ENCODE results near the gene ZBTB18.

ZBTB18 gene

DNA sequence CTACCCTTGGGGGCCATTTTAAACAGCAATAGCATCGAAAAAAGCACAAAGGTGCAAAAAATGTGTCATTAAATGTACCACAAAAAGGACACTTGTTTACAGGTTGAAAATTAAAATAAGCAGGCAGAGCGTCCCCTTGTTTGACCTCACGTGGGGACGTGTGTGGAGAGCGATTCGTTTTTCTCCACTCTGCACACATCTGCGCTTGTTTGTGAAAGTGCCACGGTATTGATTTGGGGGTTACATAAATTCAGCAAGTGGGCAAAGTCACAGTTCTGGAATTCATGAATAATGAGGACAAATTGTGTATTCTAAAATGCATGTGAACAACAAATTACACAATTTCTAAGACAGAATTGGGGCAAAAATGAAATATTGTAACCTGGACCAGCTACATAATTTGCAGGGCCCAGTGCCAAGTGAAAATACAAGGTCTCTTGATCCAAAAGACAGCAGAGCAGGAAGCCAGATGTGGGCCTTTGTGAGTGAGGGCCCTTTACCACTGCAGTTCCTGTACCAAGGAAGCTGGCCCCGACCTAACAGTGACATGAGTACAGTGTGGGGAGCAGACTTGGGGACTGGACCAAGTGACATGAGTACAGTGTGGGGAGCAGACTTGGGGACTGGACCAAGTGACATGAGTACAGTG lies 43.9 kb downstream of the ZBTB18 start:
- DNase-seq = no peak
- TF ChIP-seq GATA1 (IDR thresholded peaks at IDR 0.05; ENCODE audit: low read depth, low read length) (no peak), POLR2A (IDR thresholded peaks at IDR 0.05; ENCODE audit: low read length) (no peak)

DNA sequence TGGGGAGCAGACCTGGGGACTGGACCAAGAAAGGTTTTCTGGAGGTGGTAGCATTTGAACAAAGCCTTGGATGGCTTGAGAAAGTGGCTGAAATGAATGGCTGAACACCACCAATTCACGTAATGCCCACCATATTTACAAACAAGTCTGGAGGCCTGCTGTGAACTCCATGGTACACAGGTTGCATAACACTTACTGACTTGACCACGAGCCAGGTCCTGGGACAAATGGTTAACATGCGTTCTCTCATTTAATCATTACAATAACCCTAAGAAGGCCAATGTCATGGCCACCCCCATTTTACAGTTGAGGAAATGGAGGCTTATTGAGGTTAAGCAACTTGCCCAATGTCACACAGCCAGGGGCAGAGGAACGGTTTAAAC lies 44.4 kb downstream of the ZBTB18 start:
- TF ChIP-seq POLR2A (IDR thresholded peaks at IDR 0.05; ENCODE audit: low read length) = no peak
- no peak for TF ChIP-seq GATA1 (IDR thresholded peaks at IDR 0.05; ENCODE audit: low read depth, low read length)
- DNase-seq = no peak

DNA sequence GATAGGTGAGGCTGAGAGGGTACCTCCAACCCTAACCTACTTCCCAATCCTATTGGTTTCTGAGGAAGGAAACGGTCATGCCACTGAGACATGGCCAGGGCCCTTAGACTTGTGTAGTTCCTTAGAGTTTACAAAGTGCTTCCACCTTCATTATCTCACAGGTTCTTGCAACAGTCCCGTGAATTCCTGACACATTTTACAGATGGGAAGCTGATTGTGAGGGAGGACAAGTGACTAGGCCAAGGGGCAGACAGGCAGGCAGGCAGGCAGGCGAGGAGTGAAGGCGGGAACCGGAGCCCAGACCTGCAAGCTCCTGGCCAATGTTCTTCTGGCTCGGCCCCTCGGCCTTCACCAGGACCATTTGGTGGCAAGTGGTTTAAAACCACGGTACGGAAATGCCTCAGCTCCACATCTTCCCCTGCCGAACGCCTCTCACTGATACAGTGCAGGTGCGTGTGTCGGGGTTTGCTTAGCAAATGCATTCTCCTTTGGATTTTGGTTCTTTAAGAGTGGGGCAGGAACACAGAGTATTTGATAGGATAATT lies 45.1 kb downstream of the ZBTB18 start:
- TF ChIP-seq POLR2A (IDR thresholded peaks at IDR 0.05; ENCODE audit: low read length) (no peak), GATA1 (IDR thresholded peaks at IDR 0.05; ENCODE audit: low read depth, low read length) (no peak)
- no peak for DNase-seq

DNA sequence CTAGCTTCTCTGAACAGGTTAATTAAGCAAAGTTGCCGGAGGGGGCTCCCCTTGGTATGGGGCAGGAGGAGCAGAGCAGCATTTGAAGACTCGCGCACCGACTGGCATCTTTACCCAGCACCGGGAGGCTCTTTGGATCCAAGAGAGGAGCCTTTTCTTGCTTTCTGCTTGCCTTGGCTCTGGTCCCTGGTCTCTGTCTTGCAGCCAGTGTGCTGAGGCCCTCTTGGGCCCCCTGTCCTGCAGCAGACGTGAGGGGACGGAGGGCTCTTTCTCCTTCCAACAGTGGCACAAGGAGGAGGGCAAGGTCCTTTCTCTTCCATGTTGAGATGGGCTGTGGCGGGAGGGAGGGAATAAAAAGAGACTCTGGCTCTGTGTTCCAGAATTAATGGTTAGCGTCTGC lies 45.6 kb downstream of the ZBTB18 start:
- no peak for TF ChIP-seq POLR2A (IDR thresholded peaks at IDR 0.05; ENCODE audit: low read length)
- no peak for TF ChIP-seq GATA1 (IDR thresholded peaks at IDR 0.05; ENCODE audit: low read depth, low read length)
- DNase-seq = no peak

DNA sequence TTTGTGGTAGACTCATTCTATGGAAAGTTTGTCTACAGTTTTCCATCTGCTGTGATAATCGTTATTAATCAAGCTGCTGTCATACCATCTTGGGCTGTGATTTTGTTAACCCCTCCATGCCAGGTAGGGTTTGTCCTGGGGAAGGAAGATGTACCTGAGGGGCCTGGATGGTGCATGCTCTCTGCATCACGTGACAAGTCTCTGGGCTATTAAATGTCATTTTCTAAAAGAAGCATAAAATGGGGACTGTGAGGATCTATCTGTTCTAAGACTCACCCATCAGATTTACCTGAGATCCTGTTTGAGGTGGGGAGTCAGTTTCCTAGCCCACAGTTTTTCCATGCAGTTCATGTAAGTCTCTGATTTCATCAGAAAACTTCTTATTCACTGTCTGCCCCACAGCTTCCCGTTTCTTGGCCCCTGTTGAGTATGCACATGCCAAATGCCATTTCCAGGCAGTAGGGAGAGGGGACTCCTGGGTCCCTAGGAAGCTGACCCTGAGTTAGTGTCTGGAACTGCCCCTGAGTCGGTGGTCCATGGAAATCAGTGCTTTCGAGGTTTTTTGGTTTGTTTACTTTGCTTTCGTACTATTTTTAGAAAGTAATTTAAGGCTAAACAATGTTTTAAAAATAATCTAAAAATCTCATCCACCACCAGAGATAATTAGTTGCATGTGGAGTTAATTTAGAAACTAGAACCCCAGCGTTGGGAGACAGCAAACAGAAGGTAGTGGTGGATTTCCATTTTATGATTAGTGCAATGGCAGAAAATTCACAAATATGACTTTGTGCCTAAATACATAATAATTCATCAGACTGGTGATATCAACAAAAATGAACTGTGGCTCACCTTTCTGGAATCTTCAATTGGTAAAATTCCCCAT lies 46.7 kb downstream of the ZBTB18 start:
- TF ChIP-seq POLR2A (IDR thresholded peaks at IDR 0.05; ENCODE audit: low read length) (no peak), GATA1 (IDR thresholded peaks at IDR 0.05; ENCODE audit: low read depth, low read length) (no peak)
- DNase-seq = no peak

DNA sequence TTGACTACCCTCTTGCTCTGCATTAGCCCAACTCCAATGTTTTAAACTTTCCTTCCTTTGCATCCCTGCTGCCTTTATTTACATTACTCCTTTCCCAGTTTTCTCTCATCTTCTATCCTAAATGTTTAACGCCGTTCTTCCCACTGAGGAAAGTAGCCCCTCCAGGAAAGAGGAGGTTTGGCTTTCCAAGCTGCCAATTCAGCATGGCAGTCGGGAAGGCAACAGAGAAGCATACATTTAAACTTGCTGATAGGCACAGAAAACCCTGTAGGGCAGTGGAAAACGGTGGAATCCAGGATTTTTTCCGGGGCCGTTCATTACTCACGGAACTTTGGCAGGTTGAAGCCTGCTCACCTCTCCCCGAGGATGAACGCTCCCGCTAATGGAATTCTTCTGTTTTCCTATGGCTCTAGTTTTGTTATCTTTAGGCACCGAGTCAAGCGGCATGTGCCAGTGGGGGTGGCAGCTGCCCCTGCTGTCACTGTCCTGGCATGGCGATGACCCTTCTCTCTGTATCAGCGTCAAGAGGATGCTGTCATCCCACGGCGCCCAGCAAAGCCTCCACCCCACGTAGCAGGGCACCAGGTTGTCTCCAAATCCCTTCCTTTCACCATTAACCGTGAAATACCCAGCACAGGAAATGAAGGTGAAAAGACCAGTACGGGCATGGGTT lies 48.3 kb downstream of the ZBTB18 start:
- DNase-seq = no peak
- TF ChIP-seq POLR2A (IDR thresholded peaks at IDR 0.05; ENCODE audit: low read length) (no peak), GATA1 (IDR thresholded peaks at IDR 0.05; ENCODE audit: low read depth, low read length) (no peak)

DNA sequence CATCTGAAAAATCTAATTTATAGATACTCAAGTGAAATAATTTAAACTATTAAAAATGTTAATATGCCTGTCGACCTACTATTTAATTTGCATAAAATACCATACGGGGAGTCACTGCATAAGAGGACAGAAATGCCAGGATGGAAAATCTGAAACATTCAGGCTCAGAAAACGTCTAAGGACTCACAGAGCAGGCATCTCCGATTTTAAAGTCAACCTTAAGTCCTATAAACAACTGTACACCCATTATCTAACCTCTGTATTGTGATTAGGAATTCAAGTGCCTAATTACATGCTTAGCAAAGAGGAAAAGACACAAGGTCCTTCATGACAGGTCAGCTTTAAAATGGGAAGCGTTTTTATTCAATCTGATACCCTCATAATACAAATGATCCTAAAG lies 49.2 kb downstream of the ZBTB18 start:
- DNase-seq = no peak
- TF ChIP-seq GATA1 (IDR thresholded peaks at IDR 0.05; ENCODE audit: low read depth, low read length) (no peak), POLR2A (IDR thresholded peaks at IDR 0.05; ENCODE audit: low read length) (no peak)

DNA sequence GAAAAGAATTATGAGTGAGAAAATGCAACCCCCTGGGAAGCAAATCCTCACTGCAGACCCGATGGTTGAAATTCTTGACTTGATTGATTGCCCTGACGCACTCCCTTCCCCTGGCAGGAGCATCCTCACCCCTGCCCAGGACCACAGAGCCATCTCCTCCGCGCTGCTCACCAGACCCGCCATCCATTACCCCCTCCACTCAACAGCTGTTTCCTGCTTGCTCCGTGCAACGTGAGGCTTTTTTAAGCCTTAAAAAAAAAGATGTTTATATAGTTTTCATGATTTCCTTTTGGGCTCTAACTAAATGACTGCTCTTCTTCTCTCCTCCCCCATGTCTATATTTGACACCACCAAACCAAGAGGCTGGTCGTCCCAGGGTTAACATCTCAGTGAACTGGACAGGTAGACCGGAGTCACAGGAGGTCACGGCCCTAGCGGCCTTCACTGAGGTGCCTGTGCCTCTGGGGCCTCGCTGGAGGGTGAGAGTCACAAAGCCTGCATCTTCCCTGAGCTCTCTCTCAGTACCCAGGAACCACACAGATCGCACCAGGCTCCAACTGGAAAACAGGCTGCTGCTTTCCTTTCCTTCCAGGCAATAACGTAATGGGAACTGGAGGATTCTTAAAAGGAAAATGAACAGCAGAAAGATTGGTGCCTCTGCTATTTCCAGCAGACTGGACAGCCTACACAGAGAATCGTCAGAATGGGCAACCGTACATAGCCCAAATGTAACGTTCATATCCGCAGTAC lies 49.8 kb downstream of the ZBTB18 start:
- TF ChIP-seq POLR2A (IDR thresholded peaks at IDR 0.05; ENCODE audit: low read length) (no peak), GATA1 (IDR thresholded peaks at IDR 0.05; ENCODE audit: low read depth, low read length) (no peak)
- DNase-seq = no peak

DNA sequence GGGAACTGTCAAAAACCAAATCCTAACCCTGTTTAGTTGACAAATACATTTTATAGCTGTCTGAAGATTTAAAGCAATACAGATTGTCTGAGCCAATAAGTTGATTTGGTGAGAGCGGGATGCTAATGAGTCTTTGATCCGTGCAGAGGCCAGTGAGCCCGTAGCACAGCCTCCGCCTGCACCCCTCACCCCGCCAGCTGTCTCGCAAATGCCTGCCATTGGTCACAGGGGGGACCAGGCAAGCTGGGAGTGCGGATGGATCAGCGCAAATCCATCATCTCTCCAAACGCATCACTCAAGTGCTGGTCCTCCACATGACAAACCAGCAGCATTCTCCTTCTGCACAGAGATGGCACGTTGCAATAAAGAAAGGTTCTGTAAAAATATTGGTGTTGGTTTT lies 51.0 kb downstream of the ZBTB18 start:
- DNase-seq = no peak
- no peak for TF ChIP-seq GATA1 (IDR thresholded peaks at IDR 0.05; ENCODE audit: low read depth, low read length)

DNA sequence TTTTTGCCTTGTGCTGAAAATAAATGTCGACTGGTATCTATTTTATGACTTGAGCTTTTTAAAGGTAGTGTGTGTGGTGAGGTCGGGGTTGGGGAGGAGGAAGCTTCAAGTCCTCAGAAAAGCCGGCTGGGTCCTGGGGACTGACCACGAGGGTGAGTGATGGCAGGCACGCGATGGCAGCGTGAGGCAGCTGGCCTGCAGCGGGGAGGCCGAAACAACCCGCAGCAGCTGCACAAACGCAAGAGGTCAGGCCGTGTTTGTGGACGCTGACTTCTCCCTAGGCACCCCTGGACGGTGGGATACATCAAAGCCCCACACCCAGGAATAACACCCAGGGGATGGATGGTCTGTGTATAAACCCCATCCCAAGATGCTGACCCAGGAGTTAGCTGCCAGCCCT lies 51.4 kb downstream of the ZBTB18 start:
- no peak for DNase-seq
- TF ChIP-seq POLR2A (IDR thresholded peaks at IDR 0.05; ENCODE audit: low read length) (no peak), GATA1 (IDR thresholded peaks at IDR 0.05; ENCODE audit: low read depth, low read length) (no peak)

DNA sequence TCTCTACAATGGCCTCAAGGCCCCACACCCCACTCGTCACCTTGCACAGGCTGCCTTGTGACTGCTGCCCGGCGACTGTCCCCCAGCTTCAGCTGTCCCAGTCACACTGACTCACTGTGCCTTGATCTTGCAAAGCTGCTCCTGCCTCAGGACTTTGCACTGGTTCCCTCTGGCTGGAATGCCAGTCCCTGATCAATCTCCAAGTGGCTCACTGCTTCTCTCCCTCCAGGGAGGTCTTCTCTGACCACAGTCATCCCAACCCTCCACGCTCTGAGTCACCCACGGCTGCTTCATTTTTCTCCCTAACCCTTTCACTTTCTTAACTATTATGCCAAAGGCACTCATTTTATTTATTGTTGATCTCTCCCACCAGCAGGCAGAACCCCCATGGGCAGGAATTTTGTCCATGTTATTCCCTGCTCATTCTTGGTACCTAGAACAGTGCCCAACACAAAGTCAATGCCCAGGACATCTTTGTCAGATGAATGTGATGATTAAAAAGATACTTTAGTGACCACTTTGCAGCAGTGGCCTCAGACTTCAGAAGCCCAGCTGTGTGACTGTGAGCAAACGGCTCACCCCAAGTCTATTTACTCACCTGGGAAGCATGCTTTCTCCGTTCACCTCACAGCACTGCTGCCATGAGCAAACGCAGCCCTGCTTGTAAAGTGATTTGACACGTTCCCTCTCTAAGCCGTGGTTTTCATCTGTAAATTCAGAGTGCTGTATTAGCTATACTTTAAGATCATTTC lies 53.4 kb downstream of the ZBTB18 start:
- TF ChIP-seq POLR2A (IDR thresholded peaks at IDR 0.05; ENCODE audit: low read length) = no peak
- TF ChIP-seq GATA1 (IDR thresholded peaks at IDR 0.05; ENCODE audit: low read depth, low read length) = no peak
- DNase-seq = no peak

DNA sequence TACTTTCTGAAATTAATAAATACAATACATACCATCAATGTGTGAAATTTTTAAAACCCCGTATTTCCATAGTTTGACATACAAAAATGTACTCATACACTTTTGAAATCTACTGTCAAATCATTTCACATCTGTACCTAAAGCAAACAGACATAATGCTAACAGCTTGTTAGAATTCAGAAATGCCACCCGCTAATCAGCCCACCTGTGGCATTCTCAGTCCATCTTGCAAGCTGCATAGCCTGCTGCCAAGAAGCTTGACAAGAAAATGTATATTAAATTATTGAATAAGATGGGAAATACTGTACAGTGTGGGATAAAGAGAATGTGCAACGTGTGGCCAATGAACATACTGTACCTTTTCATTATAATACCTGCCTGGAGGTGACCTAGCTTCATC lies 55.1 kb downstream of the ZBTB18 start:
- DNase-seq = no peak
- TF ChIP-seq POLR2A (IDR thresholded peaks at IDR 0.05; ENCODE audit: low read length) (no peak), GATA1 (IDR thresholded peaks at IDR 0.05; ENCODE audit: low read depth, low read length) (no peak)
